ENCODE measurements around the gene XXYLT1. TPM values are rescaled to one million over a fixed set of nuclear protein-coding genes. Genes with fewer than 3 reads are reported as not detected.

The XXYLT1 gene
- total and polyA plus RNA-seq, 9 of the 15 experiments (the other 6 are each of a cell fraction or from before 2014, with no cell fraction given) = 1.9 to 18.9 (median 15.0) TPM

DNA sequence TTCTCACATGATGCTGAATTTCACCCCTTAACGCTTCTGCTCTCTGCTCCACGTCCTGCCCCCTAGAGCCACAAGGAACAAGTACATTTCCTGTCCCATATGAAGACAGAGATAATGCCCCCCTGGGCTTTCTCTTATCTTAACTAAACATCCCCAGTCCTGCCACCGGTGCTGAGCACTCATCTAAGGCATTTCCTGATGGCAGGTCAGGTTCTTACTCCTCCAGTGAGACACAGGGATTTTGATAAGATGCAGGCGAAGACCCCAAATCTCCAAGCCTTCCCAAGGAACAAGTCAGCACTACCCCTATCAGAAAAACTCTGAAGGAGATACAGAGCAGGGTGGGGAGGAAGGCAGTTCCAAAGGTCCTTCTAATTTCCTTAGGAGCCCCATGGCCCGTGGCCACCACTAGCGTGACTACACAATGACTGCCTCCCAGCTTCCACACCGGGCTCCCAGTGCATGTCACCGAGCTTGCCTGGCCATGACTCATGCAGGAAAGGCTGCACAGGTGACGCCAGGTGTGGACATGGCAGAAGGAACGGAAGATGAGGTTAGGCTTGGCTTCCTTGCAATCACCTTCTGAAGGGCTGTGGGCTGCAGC is 152.9 kb downstream of the XXYLT1 start (continued):
- TF ChIP-seq, protein P1, sequence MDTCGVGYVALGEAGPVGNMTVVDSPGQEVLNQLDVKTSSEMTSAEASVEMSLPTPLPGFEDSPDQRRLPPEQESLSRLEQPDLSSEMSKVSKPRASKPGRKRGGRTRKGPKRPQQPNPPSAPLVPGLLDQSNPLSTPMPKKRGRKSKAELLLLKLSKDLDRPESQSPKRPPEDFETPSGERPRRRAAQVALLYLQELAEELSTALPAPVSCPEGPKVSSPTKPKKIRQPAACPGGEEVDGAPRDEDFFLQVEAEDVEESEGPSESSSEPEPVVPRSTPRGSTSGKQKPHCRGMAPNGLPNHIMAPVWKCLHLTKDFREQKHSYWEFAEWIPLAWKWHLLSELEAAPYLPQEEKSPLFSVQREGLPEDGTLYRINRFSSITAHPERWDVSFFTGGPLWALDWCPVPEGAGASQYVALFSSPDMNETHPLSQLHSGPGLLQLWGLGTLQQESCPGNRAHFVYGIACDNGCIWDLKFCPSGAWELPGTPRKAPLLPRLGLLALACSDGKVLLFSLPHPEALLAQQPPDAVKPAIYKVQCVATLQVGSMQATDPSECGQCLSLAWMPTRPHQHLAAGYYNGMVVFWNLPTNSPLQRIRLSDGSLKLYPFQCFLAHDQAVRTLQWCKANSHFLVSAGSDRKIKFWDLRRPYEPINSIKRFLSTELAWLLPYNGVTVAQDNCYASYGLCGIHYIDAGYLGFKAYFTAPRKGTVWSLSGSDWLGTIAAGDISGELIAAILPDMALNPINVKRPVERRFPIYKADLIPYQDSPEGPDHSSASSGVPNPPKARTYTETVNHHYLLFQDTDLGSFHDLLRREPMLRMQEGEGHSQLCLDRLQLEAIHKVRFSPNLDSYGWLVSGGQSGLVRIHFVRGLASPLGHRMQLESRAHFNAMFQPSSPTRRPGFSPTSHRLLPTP (IDR thresholded peaks at IDR 0.05; ENCODE audit: borderline replicate concordance, extremely low read depth, insufficient read length) = no peak
- TF ChIP-seq ZNF707 (CRISPR knock-in tag; conservative IDR thresholded peaks at IDR 0.05) (no peak), SNRNP70 (optimal IDR thresholded peaks at IDR 0.05; ENCODE audit: low read depth, low read length) (no peak), ZNF57 (CRISPR knock-in tag; IDR thresholded peaks at IDR 0.05) (no peak), ZNF316 (IDR thresholded peaks at IDR 0.05) (no peak), BDP1 (IDR thresholded peaks at IDR 0.05; ENCODE audit: insufficient read depth, insufficient read length) (no peak), ZNF644 (tag; IDR thresholded peaks at IDR 0.05; ENCODE audit: low read depth) (no peak), GATAD2B (IDR thresholded peaks at IDR 0.05; ENCODE audit: borderline replicate concordance) (peak; percentile 87), MCM7 (IDR thresholded peaks at IDR 0.05) (no peak), PHB (CRISPR knock-in tag; IDR thresholded peaks at IDR 0.05) (no peak), FOXK1 (CRISPR knock-in tag; IDR thresholded peaks at IDR 0.05; ENCODE audit: borderline replicate concordance) (peak; percentile 49; the same call in 1 of the 2 replicates)
- TF ChIP-seq, protein P2, sequence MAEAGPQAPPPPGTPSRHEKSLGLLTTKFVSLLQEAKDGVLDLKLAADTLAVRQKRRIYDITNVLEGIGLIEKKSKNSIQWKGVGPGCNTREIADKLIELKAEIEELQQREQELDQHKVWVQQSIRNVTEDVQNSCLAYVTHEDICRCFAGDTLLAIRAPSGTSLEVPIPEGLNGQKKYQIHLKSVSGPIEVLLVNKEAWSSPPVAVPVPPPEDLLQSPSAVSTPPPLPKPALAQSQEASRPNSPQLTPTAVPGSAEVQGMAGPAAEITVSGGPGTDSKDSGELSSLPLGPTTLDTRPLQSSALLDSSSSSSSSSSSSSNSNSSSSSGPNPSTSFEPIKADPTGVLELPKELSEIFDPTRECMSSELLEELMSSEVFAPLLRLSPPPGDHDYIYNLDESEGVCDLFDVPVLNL (CRISPR knock-in tag; IDR thresholded peaks at IDR 0.05; ENCODE audit: low read depth) = no peak
- TF ChIP-seq, protein P3, sequence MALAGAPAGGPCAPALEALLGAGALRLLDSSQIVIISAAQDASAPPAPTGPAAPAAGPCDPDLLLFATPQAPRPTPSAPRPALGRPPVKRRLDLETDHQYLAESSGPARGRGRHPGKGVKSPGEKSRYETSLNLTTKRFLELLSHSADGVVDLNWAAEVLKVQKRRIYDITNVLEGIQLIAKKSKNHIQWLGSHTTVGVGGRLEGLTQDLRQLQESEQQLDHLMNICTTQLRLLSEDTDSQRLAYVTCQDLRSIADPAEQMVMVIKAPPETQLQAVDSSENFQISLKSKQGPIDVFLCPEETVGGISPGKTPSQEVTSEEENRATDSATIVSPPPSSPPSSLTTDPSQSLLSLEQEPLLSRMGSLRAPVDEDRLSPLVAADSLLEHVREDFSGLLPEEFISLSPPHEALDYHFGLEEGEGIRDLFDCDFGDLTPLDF (CRISPR knock-in tag; IDR thresholded peaks at IDR 0.05) = no peak

Data from K562 (cell line).